Heart left ventricle (tissue), 16 donors: ENCODE results near the gene DOHH. TPM values are rescaled to one million over a fixed set of nuclear protein-coding genes. Genes with fewer than 3 reads are reported as not detected.

Source experiments
- ATAC-seq, 4 donors: fragments of 200-7000 bp; cut with Tn5 transposase; one replicate each; pipeline ENCODE4 v1.9.1; 2020 to 2022; ENCODE audit warnings: moderate library complexity in 4 of 4, mild to moderate bottlenecking in 3 of 4, moderate number of reproducible peaks in 1 of 4
- DNase-seq, 5 donors: peaks; one replicate each; pipeline ENCODE4 v3.0.0-alpha.2; 2020
- H3K27ac ChIP-seq, 12 donors: fragments of 200-600 bp; sonication (generic) in 4 of 12; one replicate each; pipeline versions ENCODE4 v1.5.0 to v1.8.0; 2016 to 2022; ENCODE audit warnings: mild to moderate bottlenecking in 2 of 12
- H3K27me3 ChIP-seq, 9 donors: fragments of 200-600 bp; sonication (generic) in 2 of 9; one replicate each; pipeline versions ENCODE4 v1.5.1 to v1.8.0; 2016 to 2022; ENCODE audit warnings: mild to moderate bottlenecking in 3 of 9
- H3K36me3 ChIP-seq, 9 donors: fragments of 200-600 bp; sonication (generic) in 2 of 9; one replicate each; pipeline versions ENCODE4 v1.5.0 to v1.8.0; 2018 to 2022; ENCODE audit warnings: mild to moderate bottlenecking in 2 of 9
- H3K4me1 ChIP-seq, 12 donors: fragments of 200-600 bp; sonication (generic) in 4 of 12; one replicate each; pipeline versions ENCODE4 v1.5.0 to v1.8.0; 2016 to 2022; ENCODE audit warnings: mild to moderate bottlenecking in 3 of 12
- H3K4me3 ChIP-seq, 12 donors: fragments of 200-600 bp; sonication (generic) in 4 of 12; one replicate each; pipeline versions ENCODE4 v1.5.0 to v1.8.0; 2017 to 2022; ENCODE audit warnings: mild to moderate bottlenecking in 9 of 12, moderate library complexity in 4 of 12
- H3K9me3 ChIP-seq, 12 donors: fragments of 200-600 bp; sonication (generic) in 4 of 12; one replicate each; pipeline versions ENCODE4 v1.5.0 to v1.8.0; 2016 to 2022; ENCODE audit warnings: mild to moderate bottlenecking in 1 of 12
- CTCF ChIP-seq, 12 donors: fragments of 200-600 bp; sonication (generic) in 4 of 12; IDR thresholded peaks; one replicate each; pipeline versions ENCODE4 v1.5.0 to v1.8.0; 2018 to 2022; ENCODE audit warnings: antibody characterized with exemption in 12 of 12, mild to moderate bottlenecking in 5 of 12
- POLR2A ChIP-seq, 2 donors: fragments of 450-650 bp; IDR thresholded peaks; one replicate each; pipeline ENCODE4 v1.6.1; 2017; ENCODE audit warnings: antibody characterized with exemption in 2 of 2, mild to moderate bottlenecking in 2 of 2, moderate library complexity in 2 of 2
- WGBS, 4 donors: extraction: QIAGEN DNeasy Blood & Tissue Kit in 2 of 4; methylation state at CpG; one replicate each; pipeline versions ENCODE4 v1.1.5 to v1.1.7; 2013 to 2018; 5-methylcytosine and 5-hydroxymethylcytosine counted together
- intact Hi-C, 10 donors: fragments of 100-400 bp; cut with DNase I; formaldehyde crosslinking; loops; one replicate each; pipeline versions ENCODE4 v1.11.1 to v1.14.2; 2022
- polyA plus RNA-seq, 2 donors: library from polyadenylated mRNA; stranded (reverse); fragments of 200-250 nt; gene quantifications; one replicate each; pipeline ENCODE4 v1.2.3, GENCODE V29; 2013
- total RNA-seq, 9 donors: library from RNA; depleted of rRNA in 2 of 9; stranded (reverse); fragments of >200 nt in 2 of 9; fragmentation: NEBNext Ultra II Directional in 3 of 9; extraction: Animal tissue kit (Norgen Biotek cat#: 25700) in 3 of 9; gene quantifications; one replicate each; pipeline versions ENCODE4 v1.1.0 to v1.2.4, GENCODE V29; 2016 to 2023
- donor health status: ischemic (EF 13 %, LVEDD 7.1; RV severe dilation, severe dysfunction).
- donor health status: healthy with polysubstance abuse.
- donor health status: DM: no; HTN: yes; CAD: no.
- donor health status: DM: no; HTN: no; CAD: no.
- donor health status: ischemic (EF 25% LVEDD 6.9; RV normal size, moderate dysfunction).
- donor health status: ischemic (EF 25% LVEDD 5.7; RV mildly dilated, moderate dysfunction).
- donor health status: healthy.
- donor health status: DM: yes; HTN: yes; CAD: no.
- donor health status: ischemic (EF 35%, LVEDD 5.7; RV mildly dilated, moderate dysfunction).
- donor health status: nonischemic (EF 11% LVEDD 7.7; RV severe dilation, severe dysfunction).
- donor health status: DM: yes; HTN: yes; CAD: no.
- donor health status: PGD.
- donor health status: ischemic (EF 29% LVEDD 5.4; RV normal size, mild dysfunction).
- donor health status: nonischemic (EF 23%, LVEDD 6.1; RV moderate dilation, normal function).

The DOHH gene
- total and polyA plus RNA-seq, 11 donors, result 7.4 to 34.3 (median 12.2) TPM

GRCh38 chr19:3539756-3540118 lies 39.3 kb upstream of the DOHH start:
- ATAC-seq, result no peak
- H3K4me3 ChIP-seq, result no peak overlapping the region
- peaks cover 0 to 39% (median 20%) of the 10 kb centered on the region in 9 donors for H3K36me3 ChIP-seq
- WGBS, 4 donors, result 93 to 100% (median 99%) methylated on average over 1 of the region's 1 CpG
- no peaks in the 10 kb centered on the region for H3K27me3 ChIP-seq
- H3K4me1 ChIP-seq, result peaks cover 0 to 15% (median 0%) of the 10 kb centered on the region in 12 donors
- no peak for TF ChIP-seq POLR2A (IDR thresholded peaks at IDR 0.05)
- H3K27ac ChIP-seq, result no peak overlapping the region
- DNase-seq, result no peak
- no peaks in the 10 kb centered on the region for H3K9me3 ChIP-seq
- intact Hi-C loops, result loop anchor here in 1 of 10 donors (10.0 kb wide), 1 partner anchor 165 kb away; the partner anchor contains the start of genes PIP5K1C and TJP3

- Histone ChIP-seq H3K36me3 (peaks cover 0 to 39% (median 23%) of the 10 kb centered on the region in 9 donors), H3K27me3 (no peaks in the 10 kb centered on the region)
- ATAC-seq, result peak in 1 of 4 donors; percentile 1
These were observed 38.7 kb upstream of the DOHH start, which contains the start of gene TEKTIP1 for GRCh38 chr19:3538965-3539755. Gene TEKTIP1 (plus strand): TSS chr19:3539174. CDS start chr19:3539178, 4 bp downstream.

GRCh38 chr19:3538258-3538929 lies 37.9 kb upstream of the DOHH start:
- peak overlapping the region in 1 of 12 donors; percentile 24 for H3K27ac ChIP-seq
- H3K36me3 ChIP-seq, result peaks cover 0 to 39% (median 31%) of the 10 kb centered on the region in 9 donors
- no peak overlapping the region for H3K4me3 ChIP-seq
- intact Hi-C loops, result no loop called here
- DNase-seq (no peak), ATAC-seq (no peak)
- H3K27me3 ChIP-seq, result no peaks in the 10 kb centered on the region
- peaks cover 0 to 12% (median 0%) of the 10 kb centered on the region in 12 donors for H3K4me1 ChIP-seq
- 86 to 90% (median 86%) methylated on average over 24 to 25 of the region's 25 CpGs for WGBS, 4 donors
- no peaks in the 10 kb centered on the region for H3K9me3 ChIP-seq
- TF ChIP-seq POLR2A (IDR thresholded peaks at IDR 0.05) (no peak), CTCF (IDR thresholded peaks at IDR 0.05) (no peak)

More at GRCh38 chr19:3538965-3539755, 38.7 kb upstream of the DOHH start, which contains the start of gene TEKTIP1:
- H3K4me1 ChIP-seq, result peaks cover 0 to 15% (median 0%) of the 10 kb centered on the region in 12 donors
- H3K9me3 ChIP-seq, result no peaks in the 10 kb centered on the region
- H3K27ac ChIP-seq, result peak within 1 kb of the TSS in 1 of 12 donors; percentile 24
- WGBS, 4 donors, result 61 to 80% (median 66%) methylated on average over 18 to 28 of the region's 28 CpGs
- DNase-seq, result peak in 1 of 5 donors; percentile 25
- TF ChIP-seq POLR2A (IDR thresholded peaks at IDR 0.05) (no peak), CTCF (IDR thresholded peaks at IDR 0.05) (no peak)
- no peak within 1 kb of the TSS for H3K4me3 ChIP-seq
- intact Hi-C loops, result no loop called here

- no peak for TF ChIP-seq CTCF (IDR thresholded peaks at IDR 0.05)
- TF ChIP-seq POLR2A (IDR thresholded peaks at IDR 0.05), result no peak
- intact Hi-C loops, result no loop called here
- Histone ChIP-seq H3K4me1 (peaks cover 0 to 9% (median 0%) of the 10 kb centered on the region in 12 donors), H3K27me3 (no peaks in the 10 kb centered on the region), H3K9me3 (no peaks in the 10 kb centered on the region), H3K36me3 (peaks cover 0 to 46% (median 38%) of the 10 kb centered on the region in 9 donors), H3K4me3 (no peak overlapping the region), H3K27ac (peak overlapping the region in 3 of 12 donors; percentile 17 to 46 (median 24))
- WGBS, 4 donors, result 85 to 90% (median 88%) methylated on average over 21 to 22 of the region's 22 CpGs
- DNase-seq (peak in 1 of 5 donors; percentile 29), ATAC-seq (peak in 3 of 4 donors; percentile 4 to 7 (median 6))
These were observed 37.2 kb upstream of the DOHH start for GRCh38 chr19:3537438-3538240.
